Measurements from ENCODE around the gene GADL1. TPM values are rescaled to one million over a fixed set of nuclear protein-coding genes. Genes with fewer than 3 reads are reported as not detected.

GADL1 gene
- polyA plus RNA-seq, 1 experiment, result not detected

DNA sequence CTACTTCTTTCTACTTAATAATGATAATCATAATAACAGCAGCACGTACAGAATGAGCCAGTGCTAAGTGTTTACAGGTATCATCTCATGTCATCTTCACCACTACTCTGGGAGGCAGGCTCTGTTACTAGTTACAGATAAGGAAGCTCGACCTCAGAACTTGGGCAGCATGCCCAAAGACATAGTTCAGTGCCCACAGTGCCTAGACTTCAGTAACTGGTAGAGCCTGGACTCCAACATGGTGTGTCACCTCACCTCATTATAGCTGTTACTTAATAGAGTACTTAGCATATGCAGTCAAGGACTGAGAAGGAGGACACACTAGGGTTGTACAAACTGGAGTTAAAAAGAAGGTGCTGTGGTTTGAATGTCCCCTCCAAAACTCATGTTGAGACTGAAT lies 7.6 kb downstream of the GADL1 start:
- Histone ChIP-seq H3K4me3 (ENCODE audit: low read depth, low read length) (no peak overlapping the region), H3K27ac (ENCODE audit: low read depth, low read length) (no peak overlapping the region), H3K9me3 (ENCODE audit: control insufficient read depth, insufficient read depth, low read length) (no peaks in the 10 kb centered on the region), H3K27me3 (ENCODE audit: control insufficient read depth, insufficient read depth, low read length) (no peaks in the 10 kb centered on the region)
- POLR2A ChIA-PET, result no interaction called here
- CTCF ChIA-PET, result interaction anchor here (0.5 to 0.8 kb wide), 2 partner anchors 13 to 1976 kb away, joined by 3 to 5 read pairs; no protein-coding TSS in a partner anchor
- DNase-seq (ENCODE audit: low read depth, low spot score), result no peak
- TF ChIP-seq, protein P1, sequence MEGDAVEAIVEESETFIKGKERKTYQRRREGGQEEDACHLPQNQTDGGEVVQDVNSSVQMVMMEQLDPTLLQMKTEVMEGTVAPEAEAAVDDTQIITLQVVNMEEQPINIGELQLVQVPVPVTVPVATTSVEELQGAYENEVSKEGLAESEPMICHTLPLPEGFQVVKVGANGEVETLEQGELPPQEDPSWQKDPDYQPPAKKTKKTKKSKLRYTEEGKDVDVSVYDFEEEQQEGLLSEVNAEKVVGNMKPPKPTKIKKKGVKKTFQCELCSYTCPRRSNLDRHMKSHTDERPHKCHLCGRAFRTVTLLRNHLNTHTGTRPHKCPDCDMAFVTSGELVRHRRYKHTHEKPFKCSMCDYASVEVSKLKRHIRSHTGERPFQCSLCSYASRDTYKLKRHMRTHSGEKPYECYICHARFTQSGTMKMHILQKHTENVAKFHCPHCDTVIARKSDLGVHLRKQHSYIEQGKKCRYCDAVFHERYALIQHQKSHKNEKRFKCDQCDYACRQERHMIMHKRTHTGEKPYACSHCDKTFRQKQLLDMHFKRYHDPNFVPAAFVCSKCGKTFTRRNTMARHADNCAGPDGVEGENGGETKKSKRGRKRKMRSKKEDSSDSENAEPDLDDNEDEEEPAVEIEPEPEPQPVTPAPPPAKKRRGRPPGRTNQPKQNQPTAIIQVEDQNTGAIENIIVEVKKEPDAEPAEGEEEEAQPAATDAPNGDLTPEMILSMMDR (IDR thresholded peaks at IDR 0.05; ENCODE audit: low read depth, low read length), result no peak

DNA sequence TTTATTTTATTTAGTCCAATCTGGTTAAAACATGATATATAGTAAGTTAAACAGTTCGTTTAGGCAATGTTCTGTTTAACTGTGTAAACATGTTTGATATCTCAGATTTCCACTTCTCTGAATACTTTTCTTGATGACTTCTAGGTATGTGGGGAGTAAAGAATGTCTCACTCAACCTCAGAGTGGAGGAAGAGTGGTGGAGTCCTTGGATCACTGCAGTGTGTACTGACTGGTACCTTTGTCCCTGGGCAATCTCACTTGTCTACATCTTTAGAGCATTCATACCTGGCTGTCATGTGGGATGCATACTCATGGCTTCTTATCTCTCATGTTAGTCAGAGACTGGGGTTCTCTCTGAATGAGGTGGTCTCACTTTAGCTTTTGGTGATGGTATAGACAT lies 15.6 kb downstream of the GADL1 start:
- CTCF ChIA-PET, result no interaction called here
- no peak overlapping the region for H3K4me3 ChIP-seq (ENCODE audit: low read depth, low read length)

DNA sequence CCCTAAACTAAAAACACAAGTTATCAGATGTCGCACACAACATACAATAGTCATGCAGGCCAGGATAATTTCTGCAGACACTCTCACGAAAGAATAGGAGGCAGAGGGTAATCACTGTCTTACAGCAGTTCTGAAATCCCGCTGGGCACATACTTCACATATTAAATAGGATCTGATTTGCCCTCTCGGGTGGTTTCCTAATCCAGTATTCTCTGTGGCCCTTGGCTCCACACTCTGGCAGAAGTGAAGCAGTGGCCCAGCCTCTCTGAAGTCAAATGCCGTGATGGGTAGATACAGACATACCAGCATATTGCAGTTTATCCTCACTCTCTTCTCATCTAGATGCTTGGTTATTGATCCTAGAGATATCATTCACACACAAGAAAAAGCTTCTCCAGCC lies 19.0 kb downstream of the GADL1 start:
- POLR2A ChIA-PET, result no interaction called here
- Histone ChIP-seq H3K9me3 (ENCODE audit: control insufficient read depth, insufficient read depth, low read length) (no peaks in the 10 kb centered on the region), H3K27me3 (ENCODE audit: control insufficient read depth, insufficient read depth, low read length) (no peaks in the 10 kb centered on the region), H3K4me3 (ENCODE audit: low read depth, low read length) (no peak overlapping the region), H3K27ac (ENCODE audit: low read depth, low read length) (no peak overlapping the region)
- CTCF ChIA-PET, result no interaction called here
- DNase-seq (ENCODE audit: low read depth, low spot score), result no peak
- TF ChIP-seq, protein P1 (IDR thresholded peaks at IDR 0.05; ENCODE audit: low read depth, low read length), result no peak

More for the DNA sequence above, 15.6 kb downstream of the GADL1 start:
- TF ChIP-seq, protein P1 (IDR thresholded peaks at IDR 0.05; ENCODE audit: low read depth, low read length), result no peak
- H3K27me3 ChIP-seq (ENCODE audit: control insufficient read depth, insufficient read depth, low read length), result no peaks in the 10 kb centered on the region
- POLR2A ChIA-PET, result no interaction called here
- no peaks in the 10 kb centered on the region for H3K9me3 ChIP-seq (ENCODE audit: control insufficient read depth, insufficient read depth, low read length)
- DNase-seq (ENCODE audit: low read depth, low spot score), result no peak
- H3K27ac ChIP-seq (ENCODE audit: low read depth, low read length), result no peak overlapping the region

GRCh38 chr3:30873671-30874070 lies 20.8 kb downstream of the GADL1 start:
- Histone ChIP-seq H3K27me3 (ENCODE audit: control insufficient read depth, insufficient read depth, low read length) (no peaks in the 10 kb centered on the region), H3K9me3 (ENCODE audit: control insufficient read depth, insufficient read depth, low read length) (no peaks in the 10 kb centered on the region), H3K27ac (ENCODE audit: low read depth, low read length) (no peak overlapping the region), H3K4me3 (ENCODE audit: low read depth, low read length) (no peak overlapping the region)
- ChIA-PET POLR2A (no interaction called here), CTCF (interaction anchor here (1.2 kb wide), 1 partner anchor 14 kb away, joined by 3 read pairs; no protein-coding TSS in a partner anchor)
- no peak for DNase-seq (ENCODE audit: low read depth, low spot score)
- TF ChIP-seq, protein P1 (IDR thresholded peaks at IDR 0.05; ENCODE audit: low read depth, low read length), result no peak

DNA sequence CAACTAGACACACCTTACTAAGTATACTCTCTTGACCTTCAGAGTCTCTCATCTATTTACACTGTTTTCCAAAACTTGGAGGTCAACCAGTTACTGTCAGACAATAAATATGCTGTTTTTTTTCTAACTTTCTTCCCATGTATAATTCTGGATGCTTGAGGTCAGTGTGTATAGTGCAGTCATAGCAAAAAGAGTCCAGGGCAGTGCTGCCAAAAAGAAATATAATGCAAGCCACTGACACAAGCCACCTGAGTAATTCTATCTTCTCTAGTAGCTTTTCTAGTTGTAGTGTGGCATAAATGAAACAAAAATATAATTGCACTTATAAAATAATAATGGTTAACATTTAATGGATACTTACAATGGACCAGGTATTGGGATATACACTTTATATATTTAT lies 21.6 kb downstream of the GADL1 start:
- no peak overlapping the region for H3K27ac ChIP-seq (ENCODE audit: low read depth, low read length)
- H3K9me3 ChIP-seq (ENCODE audit: control insufficient read depth, insufficient read depth, low read length), result no peaks in the 10 kb centered on the region
- H3K27me3 ChIP-seq (ENCODE audit: control insufficient read depth, insufficient read depth, low read length), result no peaks in the 10 kb centered on the region
- H3K4me3 ChIP-seq (ENCODE audit: low read depth, low read length), result no peak overlapping the region
- POLR2A ChIA-PET, result no interaction called here
- TF ChIP-seq, protein P1 (IDR thresholded peaks at IDR 0.05; ENCODE audit: low read depth, low read length), result no peak
- CTCF ChIA-PET, result interaction anchor here (1.2 to 1.6 kb wide), 2 partner anchors 14 to 61 kb away, joined by 3 to 4 read pairs; no protein-coding TSS in a partner anchor
- DNase-seq (ENCODE audit: low read depth, low spot score), result no peak
